ENCODE data around the gene AMFR.

The AMFR gene

DNA sequence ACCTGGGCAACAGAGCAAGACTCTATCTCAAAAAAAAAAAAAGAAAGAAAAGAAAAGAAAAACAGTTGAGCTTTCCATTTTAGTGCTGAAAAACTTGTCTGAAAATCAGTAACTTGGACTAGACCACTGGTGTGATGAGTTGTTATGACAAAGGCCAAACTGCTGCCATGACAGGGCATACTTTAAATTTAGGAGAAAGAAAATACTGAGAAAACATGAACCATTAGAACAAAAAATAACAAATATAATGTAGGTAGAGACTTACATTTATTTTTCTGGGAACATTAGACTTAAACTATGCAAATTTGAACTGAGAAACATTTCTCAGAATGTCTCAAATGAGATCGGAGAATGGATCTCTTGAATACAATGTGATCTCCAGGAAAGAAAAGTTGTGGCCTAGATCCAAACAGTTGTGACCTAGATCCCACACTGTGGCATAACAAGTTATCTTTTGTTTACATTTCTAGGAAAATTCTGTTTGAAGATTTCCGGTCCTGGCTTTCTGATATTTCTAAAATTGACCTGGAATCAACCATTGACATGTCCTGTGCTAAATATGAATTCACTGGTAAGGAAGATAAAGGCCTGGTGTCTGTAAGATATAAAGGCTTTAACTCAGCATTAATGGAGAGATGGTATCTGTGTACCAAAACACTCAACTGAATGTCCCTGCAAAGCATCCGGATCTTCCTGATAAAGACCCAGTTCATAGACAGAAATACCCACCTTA is 36.9 kb upstream of the AMFR start:
- H3K27ac ChIP-seq, result peak overlapping the region; percentile 65
- TF ChIP-seq, protein P1, sequence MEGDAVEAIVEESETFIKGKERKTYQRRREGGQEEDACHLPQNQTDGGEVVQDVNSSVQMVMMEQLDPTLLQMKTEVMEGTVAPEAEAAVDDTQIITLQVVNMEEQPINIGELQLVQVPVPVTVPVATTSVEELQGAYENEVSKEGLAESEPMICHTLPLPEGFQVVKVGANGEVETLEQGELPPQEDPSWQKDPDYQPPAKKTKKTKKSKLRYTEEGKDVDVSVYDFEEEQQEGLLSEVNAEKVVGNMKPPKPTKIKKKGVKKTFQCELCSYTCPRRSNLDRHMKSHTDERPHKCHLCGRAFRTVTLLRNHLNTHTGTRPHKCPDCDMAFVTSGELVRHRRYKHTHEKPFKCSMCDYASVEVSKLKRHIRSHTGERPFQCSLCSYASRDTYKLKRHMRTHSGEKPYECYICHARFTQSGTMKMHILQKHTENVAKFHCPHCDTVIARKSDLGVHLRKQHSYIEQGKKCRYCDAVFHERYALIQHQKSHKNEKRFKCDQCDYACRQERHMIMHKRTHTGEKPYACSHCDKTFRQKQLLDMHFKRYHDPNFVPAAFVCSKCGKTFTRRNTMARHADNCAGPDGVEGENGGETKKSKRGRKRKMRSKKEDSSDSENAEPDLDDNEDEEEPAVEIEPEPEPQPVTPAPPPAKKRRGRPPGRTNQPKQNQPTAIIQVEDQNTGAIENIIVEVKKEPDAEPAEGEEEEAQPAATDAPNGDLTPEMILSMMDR (conservative IDR thresholded peaks at IDR 0.05), result no peak

DNA sequence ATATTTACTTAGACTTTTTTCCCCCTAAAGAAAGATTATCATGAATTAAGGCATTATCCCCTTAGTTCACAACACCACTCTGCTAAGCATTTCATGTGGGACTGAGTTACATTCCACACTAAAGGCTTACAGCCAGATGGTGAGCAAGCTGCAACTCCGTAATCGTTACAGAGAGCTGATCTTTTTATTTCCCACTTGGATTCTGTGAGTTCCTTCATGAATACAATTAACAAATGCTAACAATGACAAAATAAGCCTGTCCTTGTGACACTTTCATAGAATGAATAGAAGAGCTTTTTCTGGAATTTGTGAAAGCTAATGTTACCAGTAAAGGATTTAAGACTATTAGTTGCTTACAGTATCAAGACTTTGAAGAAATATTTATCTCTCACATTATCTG is 34.8 kb upstream of the AMFR start:
- TF ChIP-seq, protein P1 (conservative IDR thresholded peaks at IDR 0.05), result no peak
- H3K27ac ChIP-seq, result no peak overlapping the region

DNA sequence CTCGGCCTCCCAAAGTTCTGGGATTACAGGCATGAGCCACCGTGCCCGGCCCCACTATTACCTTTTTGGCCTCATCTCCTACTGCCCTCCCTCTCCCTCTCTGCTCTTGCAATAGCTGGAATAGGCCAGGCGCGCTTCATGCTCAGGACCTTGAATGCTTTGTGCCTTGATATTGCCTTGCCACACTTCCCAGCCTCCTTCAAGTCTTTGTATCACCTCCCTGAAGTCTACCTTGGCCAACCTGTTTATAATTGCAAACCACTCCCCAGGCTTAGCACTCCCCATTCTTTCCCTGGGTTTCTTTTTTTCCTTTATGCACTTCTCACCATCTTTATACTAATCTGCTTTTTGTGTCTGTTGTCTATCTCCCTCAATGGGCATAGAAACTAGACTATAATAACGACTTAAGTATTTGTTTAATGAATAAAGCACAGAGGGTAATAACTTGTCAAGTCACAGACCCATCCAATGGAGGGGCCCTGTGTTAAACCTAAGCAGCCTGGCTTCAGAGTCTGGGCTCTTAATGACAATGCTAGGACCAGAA is 32.7 kb upstream of the AMFR start:
- no peak overlapping the region for H3K27ac ChIP-seq
- TF ChIP-seq, protein P1 (conservative IDR thresholded peaks at IDR 0.05), result no peak

DNA sequence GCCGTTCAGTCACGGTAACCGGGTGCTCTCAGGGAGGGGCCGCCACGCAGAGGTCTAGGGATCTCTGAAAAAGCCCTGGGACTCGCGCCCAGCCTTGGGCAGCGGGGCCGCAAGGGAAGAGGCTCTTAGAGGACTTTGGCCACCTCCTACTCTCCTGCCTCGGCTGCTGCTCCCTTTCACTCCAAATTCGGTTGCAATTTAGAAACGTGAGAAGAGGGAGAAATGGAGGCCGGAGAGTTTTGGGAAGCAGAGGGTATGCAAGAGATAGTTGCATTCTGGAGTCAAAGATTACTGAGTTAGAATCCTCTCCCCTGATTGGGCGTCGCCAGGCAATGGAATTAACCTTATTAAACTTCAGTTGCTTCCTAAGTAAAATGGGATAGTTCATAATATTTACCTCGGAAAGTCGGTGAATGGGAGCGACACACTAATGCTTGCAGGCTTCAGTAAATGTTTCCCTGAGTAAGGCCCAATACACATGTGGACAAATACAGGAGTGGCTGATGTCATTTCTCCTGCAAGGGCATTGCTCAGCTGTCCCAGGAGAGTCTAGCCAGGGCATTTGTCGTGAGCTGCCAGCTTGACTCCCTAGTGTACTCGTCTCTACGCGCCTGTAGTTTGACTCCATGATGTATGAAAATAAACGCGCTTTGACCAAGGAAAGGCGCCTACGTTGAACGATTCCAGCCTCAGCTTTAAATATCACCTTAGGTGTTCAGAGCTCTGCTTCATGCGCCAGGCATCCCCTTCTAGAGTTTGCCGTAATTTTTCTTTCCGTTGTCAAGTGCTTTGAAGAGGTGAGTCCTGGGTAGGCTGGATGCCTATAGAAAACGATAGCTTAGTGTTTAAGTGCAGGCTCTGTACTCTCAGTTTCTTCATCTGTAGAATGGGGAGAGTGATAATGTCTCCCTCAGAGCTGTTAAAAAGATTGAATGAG is 26.7 kb upstream of the AMFR start:
- TF ChIP-seq, protein P1 (conservative IDR thresholded peaks at IDR 0.05), result no peak
- peak overlapping the region; percentile 77 for H3K27ac ChIP-seq

DNA sequence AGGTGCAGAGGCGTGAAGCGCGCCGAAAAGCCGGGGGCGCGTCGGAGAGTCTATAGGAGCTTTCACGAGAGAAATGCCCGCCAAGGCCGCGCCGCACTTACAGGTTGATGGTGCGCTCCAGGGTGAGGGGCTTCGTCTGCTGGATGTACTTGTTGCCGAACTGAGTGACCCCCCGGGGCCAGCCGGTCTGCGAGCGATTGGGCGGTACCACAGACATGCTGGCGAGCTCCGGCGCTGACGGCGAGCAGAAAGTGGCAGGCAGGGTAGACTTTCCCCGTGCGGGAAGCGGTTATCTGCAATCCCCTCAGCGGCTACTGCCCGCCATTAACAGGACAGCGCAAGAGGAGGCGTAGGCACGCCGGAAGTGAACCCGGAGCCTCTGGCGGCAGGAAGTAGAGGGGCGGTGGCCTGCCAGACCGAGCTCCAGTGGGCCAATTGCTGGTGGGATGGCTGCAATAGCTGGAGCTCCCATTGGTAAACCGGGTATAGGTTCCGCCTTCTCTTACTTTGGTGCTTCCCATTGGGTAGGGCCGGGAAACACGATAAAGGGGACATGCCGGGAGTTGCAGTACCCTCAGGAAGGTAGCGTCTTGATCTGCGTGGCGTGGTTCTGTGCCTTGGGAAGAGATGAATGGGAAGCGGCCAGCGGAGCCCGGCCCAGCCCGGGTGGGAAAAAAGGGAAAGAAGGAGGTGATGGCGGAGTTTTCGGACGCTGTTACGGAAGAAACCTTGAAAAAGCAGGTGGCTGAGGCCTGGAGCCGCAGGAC is 25.8 kb upstream of the AMFR start, which contains the start of the genes NUDT21 and OGFOD1:
NUDT21 (minus strand) TSS at position 347 of the 767 bp plus-strand sequence; CDS start at position 217, 130 bp downstream.
OGFOD1 (plus strand) TSS at position 569 of the 767 bp plus-strand sequence; CDS start at position 628, 59 bp downstream.
- TF ChIP-seq, protein P1 (conservative IDR thresholded peaks at IDR 0.05), result no peak
- peak within 1 kb of the TSS; percentile 77 for H3K27ac ChIP-seq

DNA sequence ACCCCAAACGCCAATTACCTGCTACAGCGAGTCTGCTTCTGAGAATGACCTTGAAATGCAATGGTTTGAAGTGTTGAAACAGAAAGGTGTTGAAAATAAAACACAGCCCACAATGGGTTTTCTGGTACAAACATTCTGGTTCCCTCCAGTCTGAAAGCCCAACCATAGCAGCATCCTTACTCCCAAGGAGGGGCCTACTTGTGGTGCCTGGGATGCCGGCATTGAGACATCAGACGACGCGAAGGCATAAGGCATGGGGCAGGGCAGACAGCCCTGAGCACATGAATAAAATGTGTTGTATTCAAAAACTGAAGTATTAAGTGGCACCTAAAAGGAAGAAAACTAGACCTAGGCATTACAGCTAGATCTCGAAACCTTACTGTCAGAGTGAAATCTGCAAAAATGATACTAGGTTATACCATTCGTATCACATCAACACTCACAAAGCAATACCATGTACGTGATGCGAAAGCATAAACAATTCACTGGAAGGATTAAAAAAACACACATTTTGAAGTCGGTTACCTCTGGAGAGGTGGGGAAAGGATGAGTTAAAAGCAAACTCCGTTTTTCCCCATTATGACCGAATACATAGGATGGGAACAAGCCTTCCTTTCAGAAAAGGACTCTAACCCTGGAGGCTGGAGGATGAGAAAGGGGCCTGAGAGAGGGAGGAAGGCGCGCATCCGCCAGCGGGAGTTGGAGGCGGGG is 25.1 kb upstream of the AMFR start:
- TF ChIP-seq, protein P1 (conservative IDR thresholded peaks at IDR 0.05), result no peak
- peak overlapping the region; percentile 77 for H3K27ac ChIP-seq
